NCI-H526 treated with DMSO at 0.1 percent for 48 hours (cell line): ENCODE measurements around the gene TAF11L11.
"Not testable (repeated sequence)": the region's sequence is repeated elsewhere in the genome, so short reads cannot be mapped to it uniquely, and the experiment has no call there.

Experiments
- DNase-seq: peaks from one replicate; lab custom pipeline; 2025; lab: John Stamatoyannopoulos, UW

Gene TAF11L11

GRCh38 chr5:17603880-17604279 is at the start of gene TAF11L11:
TAF11L11 (plus strand) TSS chr5:17604183.
- DNase-seq = not testable (repeated sequence)

- not testable (repeated sequence) for DNase-seq
These were observed 18.3 kb upstream of the TAF11L11 start, which contains the start of gene TAF11L7 for GRCh38 chr5:17585658-17586057. TAF11L7 (minus strand) TSS chr5:17585758.

- not testable (repeated sequence) for DNase-seq
These were observed 13.1 kb upstream of the TAF11L11 start, which contains the start of gene TAF11L8 for GRCh38 chr5:17590860-17591259. TAF11L8 (minus strand) TSS chr5:17590960.

DNA sequence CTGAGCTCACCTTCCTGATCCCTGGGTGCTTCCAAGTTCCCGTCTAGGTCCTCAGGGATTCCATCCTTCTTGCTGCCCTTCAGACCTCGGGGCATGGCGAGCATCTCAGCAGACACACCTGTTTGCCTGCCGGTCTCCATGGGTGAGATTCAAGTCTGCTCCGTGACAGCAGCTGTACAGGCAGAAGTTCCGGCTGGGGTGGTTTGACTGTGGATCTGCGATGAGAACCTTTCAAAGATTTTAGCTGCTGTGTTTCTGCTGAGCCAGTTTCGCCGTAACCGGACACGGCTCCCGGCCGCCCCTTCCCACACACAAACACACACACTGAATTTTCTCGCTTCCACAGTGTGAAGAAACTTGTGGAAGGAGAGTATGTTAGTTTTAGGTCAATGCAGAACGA is 9.7 kb upstream of the TAF11L11 start, which contains the start of gene TAF11L9:
TAF11L9 (minus strand) TSS at position 140 of the 400 bp plus-strand sequence.
- DNase-seq = not testable (repeated sequence)

DNA sequence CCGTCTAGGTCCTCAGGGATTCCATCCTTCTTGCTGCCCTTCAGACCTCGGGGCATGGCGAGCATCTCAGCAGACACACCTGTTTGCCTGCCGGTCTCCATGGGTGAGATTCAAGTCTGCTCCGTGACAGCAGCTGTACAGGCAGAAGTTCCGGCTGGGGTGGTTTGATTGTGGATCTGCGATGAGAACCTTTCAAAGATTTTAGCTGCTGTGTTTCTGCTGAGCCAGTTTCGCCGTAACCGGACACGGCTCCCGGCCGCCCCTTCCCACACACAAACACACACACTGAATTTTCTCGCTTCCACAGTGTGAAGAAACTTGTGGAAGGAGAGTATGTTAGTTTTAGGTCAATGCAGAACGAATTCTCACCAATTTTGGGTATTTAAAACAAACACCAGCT is 6.3 kb upstream of the TAF11L11 start, which contains the start of gene TAF11L10:
TAF11L10 (minus strand) TSS at position 101 of the 400 bp plus-strand sequence.
- DNase-seq = not testable (repeated sequence)

DNA sequence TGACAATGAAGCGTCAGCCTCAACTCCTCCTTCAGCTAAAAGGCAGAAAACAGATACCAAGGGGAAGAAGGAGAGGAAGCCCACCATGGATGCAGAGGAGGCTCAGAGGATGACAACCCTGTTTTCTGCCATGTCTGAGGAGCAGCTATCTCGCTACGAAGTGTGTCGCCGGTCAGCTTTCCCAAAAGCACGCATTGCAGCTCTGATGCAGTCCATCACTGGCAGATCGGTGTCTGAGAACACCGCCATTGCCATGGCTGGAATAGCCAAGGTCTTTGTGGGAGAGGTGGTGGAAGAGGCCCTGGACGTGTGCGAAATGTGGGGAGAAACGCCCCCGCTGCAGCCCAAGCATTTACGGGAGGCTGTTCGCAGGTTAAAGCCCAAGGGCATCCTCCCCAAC is 968 bp downstream of the TAF11L11 start:
- no peak for DNase-seq

- DNase-seq = not testable (repeated sequence)
These were observed 3.5 kb downstream of the TAF11L11 start for GRCh38 chr5:17607461-17607860.

GRCh38 chr5:17610092-17610491 is 6.1 kb downstream of the TAF11L11 start, which contains the start of gene TAF11L12:
TAF11L12 (plus strand) TSS chr5:17610392.
- DNase-seq = not testable (repeated sequence)

- DNase-seq = no peak
These were observed 11.1 kb downstream of the TAF11L11 start for GRCh38 chr5:17614872-17615605.

DNA sequence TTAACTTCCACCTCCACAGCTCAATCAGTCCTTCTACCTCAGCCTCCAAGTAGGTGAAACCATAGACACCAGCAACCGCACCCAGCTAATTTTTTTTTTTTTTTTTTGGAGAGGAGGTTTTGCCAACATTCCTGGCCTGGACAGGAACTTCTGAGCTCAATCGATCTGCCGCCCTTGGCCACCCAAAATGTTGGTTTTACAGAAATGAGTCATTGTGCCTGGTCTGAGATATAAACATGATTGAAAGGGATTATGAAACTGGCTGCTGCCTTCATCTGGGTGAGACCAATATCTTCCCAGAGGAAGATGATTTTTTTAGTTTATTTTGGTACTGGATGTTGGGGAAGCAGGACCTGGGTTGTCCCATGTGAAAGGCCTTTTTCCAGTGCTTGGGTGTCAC is 15.4 kb downstream of the TAF11L11 start:
- DNase-seq = no peak

DNA sequence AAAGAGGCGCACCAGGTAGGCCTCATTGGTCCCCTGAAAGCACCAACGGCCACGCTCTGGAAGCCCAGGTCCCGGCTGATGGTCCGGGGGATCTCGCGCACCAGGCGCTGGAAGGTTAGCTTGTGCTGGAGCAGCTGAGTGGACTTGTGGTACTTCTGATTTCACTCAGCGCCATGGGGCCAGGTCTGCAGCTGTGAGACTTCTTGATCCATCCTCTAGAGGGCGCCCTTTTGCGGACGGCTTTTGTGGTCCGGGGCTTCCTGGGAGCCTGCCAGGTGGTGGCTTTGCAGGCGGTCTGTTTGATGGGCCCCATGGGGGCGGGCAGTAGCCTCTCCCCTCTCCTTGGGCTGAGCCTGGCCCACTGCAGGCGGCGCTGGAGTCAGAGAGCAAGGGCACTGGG is 16.6 kb downstream of the TAF11L11 start:
- DNase-seq = no peak

DNA sequence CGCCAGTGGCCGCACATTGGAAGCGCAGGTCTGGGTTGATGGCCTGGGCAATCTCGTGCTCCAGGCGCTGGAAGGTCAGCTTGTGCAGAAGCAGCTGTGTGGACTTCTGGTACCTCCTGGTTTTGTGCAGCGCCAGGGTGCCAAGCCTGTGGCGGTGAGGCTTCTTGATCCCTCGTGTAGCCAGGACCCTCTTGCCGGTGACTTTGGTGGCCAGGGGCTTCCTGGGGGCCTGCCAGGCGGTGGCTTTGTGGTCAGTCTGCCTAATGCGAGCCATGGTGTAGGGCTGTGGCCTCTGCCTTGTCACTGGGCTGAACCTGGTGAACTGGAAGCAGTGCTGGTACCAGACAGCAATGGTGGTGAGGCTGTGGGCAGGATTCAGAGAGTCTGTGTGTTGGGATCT is 21.7 kb downstream of the TAF11L11 start:
- no peak for DNase-seq

- DNase-seq = not testable (repeated sequence)
These were observed 27.8 kb downstream of the TAF11L11 start, which contains the start of gene TAF11L13 for GRCh38 chr5:17631788-17632187. TAF11L13 (plus strand) TSS chr5:17632088.

DNA sequence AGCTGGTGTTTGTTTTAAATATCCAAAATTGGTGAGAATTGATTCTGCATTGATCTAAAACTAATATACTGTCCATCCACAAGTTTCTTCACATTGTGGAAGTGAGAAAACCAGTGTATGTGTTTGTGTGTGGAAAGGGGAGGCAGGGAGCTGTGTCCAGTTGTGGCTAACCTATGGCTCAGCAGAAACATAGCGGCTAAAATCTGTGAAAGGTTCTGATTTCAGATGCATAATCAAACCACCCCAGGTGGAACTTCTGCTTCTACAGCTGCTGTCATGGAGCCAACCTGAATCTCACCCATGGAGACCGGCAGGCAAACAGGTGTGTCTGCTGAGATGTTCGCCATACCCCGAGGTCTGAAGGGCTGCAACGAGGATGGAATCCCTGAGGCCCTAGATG is 30.2 kb downstream of the TAF11L11 start, which contains the start of gene TAF11L14:
TAF11L14 (plus strand) TSS at position 301 of the 400 bp plus-strand sequence.
- no peak for DNase-seq

- not testable (repeated sequence) for DNase-seq
These were observed 45.2 kb downstream of the TAF11L11 start for GRCh38 chr5:17649232-17649631.

GRCh38 chr5:17655201-17655759 is 51.3 kb downstream of the TAF11L11 start:
- DNase-seq = not testable (repeated sequence)
